ENCODE results near the gene CENPX.

- TF ChIP-seq CTCF (IDR thresholded peaks at IDR 0.05 in 8 of 11, conservative IDR thresholded peaks at IDR 0.05 in 3 of 11) (no peak), POLR2AphosphoS5 (IDR thresholded peaks at IDR 0.05) (no peak)
Measured at GRCh38 chr17:82024859-82025258, 2.2 kb upstream of the CENPX start.
